NK-92 treated with Interleukin-12 subunit alpha and Interleukin-12 subunit beta, amount 100 ng/mL, for 24 hours (cell line): ENCODE measurements around the gene MAIP1.

Source experiments
- DNase-seq: peaks from one replicate; lab custom pipeline; 2025; lab: John Stamatoyannopoulos, UW

Gene MAIP1

DNA sequence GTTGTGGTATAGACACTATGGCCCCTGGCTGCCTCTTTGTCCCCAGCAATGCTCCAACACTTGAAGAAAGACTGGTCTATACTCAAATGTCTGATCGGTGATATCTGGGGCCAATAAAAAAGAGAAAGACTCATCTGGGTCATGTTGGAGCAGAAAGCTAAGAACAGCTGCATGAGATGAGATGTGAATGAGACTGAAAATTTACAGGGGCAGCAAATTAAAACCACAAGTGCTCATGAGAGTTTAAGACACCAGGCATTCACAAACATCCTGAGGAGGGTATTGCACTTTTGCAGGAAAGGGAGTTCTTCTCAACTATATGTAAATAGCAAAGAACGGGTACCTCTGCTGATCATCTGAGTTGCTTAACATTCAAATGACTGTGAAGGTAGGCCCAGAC is 36.3 kb downstream of the MAIP1 start:
- DNase-seq, result no peak

DNA sequence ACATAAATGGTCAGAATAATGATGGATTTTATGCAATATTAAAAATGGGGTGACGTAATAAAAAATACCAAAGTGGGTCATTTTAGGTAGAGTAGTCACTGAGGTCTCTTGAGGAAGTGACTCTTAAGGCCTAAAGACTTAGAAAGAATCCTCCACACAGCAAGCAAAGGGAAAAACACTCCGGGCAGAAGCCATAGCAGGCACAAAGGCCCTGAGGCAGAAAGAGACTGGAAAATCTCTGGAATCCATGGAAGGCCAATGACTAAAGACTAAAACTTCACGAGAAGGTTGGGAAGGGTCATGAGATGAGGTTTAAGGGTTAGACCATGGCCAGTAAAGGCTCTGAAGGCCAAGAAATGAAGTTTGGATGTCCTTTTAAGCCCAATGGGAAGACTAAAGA is 36.9 kb downstream of the MAIP1 start:
- no peak for DNase-seq

DNA sequence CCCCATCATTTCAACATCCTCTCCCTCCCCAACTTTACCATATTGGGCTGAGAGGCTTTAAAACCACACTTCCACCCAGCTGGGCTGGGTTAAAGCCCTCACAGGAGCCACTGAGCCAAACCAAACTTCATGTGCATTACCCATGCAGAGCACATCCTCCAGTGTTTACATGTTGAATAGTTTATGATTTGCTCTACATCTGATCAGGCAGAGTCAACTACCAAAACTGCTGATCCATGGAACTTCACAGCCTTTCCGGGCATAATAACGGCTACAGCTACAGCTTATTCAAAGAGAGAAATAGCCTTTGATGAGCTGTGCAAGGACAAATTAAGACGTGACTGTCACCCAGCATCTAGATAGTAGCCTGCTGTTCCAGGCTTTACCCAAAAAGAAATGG is 39.0 kb downstream of the MAIP1 start:
- DNase-seq, result no peak

- DNase-seq, result no peak
Observed at GRCh38 chr2:199994896-199995295, 39.5 kb downstream of the MAIP1 start.

- DNase-seq, result no peak
Observed at GRCh38 chr2:199997296-199997695, 41.9 kb downstream of the MAIP1 start.

DNA sequence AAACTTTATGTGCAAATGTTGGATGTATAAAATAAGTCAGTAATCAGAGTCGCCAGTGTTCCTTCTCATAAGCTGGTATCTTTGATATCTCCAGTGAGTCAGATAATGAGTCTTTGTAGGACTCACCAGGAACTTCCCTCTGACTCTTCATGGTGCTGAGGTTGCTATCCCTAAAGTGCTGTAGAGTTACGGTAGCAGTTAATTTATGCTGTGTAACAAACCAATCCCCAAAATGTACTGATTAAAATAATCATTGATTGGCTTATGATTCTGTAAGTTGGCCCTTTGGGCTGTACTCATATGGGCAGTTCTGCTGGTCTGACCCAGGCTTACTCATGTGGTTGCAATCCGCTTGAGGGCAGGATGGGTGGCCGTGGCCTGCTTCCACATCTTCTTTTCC is 43.8 kb downstream of the MAIP1 start:
- no peak for DNase-seq

DNA sequence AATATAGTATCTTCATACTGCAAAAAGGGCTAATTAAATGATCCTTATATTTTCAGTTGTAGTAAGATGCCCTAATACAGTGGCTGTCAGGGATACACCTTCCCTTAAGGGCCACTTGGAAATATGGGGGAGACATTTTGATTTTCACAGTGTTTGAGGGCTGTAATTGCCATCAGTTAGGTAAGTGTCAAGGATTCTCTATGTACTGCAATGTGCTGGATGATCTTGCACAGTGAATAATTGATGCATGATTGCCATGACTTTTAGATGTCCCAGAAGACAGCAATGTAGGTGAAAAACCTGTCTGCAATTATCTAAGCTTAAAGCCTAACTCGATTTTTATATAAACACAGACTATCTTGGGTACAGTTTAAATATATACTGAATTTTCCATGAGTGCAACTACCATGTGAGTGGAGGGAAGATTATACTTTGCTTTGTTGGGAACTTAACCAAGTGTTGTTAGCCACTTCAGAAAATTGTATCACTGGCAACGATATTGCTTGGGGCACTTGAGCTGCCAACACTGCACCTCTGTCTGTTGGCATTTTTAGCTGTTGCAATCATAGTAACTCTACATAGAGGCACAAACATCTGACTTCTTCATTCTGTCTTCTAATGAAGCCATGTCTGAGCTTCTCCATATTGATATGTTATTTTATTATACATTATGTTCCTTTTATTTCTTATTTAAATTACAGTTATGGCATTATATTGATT is 45.2 kb downstream of the MAIP1 start:
- DNase-seq, result no peak

- DNase-seq, result no peak
Observed at GRCh38 chr2:200003444-200003843, 48.1 kb downstream of the MAIP1 start.

GRCh38 chr2:200005675-200006074 is 50.3 kb downstream of the MAIP1 start:
- no peak for DNase-seq

- no peak for DNase-seq
Observed at GRCh38 chr2:200007306-200007705, 51.9 kb downstream of the MAIP1 start.

DNA sequence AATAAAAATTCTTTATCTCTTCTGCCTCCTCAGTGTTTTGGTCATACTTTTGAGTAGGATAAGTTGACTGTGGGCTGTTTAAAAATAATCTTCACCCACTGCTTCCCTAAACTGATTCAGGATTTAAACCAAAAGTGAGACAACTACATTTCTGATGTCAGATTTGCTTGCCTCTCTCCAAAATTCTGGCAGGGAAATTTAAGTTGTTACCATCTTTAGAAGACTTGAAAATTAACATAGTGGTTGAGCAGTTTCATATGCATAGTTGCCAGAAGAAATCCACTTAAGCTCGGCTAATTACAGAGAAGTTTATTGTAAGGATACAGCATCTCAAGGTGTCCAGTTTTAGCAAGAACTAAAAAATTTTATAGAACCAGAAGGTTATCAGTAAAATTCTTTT is 57.0 kb downstream of the MAIP1 start:
- DNase-seq, result no peak
